Left lobe of liver (tissue), 2 donors: ENCODE data around the gene RGS7. TPM values are rescaled to one million over a fixed set of nuclear protein-coding genes. Genes with fewer than 3 reads are reported as not detected.
"Not testable (repeated sequence)": the region's sequence is repeated elsewhere in the genome, so short reads cannot be mapped to it uniquely, and the experiment has no call there.

ENCODE experiments used
- ATAC-seq: fragments of 200-7000 bp; cut with Tn5 transposase; one replicate; pipeline ENCODE4 v1.9.1; 2020; ENCODE audit warnings: mild to moderate bottlenecking, moderate library complexity
- DNase-seq: peaks from one replicate; pipeline ENCODE4 v3.0.0-alpha.2; 2020; ENCODE audit warnings: low spot score
- total RNA-seq: library from RNA; stranded (reverse); gene quantifications from one replicate; pipeline ENCODE4 v1.2.1, GENCODE V29; 2021
- donor health status: DM: no; HTN: no; CAD: no; lungs with moderate emphysema.
- donor health status: DM: no; HTN: yes; CAD: no.

The RGS7 gene
- total RNA-seq, 1 donor from 2014 or later = 0.18 TPM

- DNase-seq (no peak), ATAC-seq (no peak)
These were observed 213.1 kb downstream of the RGS7 start for GRCh38 chr1:241143765-241144442.

- ATAC-seq (no peak), DNase-seq (no peak)
These were observed 214.5 kb downstream of the RGS7 start for GRCh38 chr1:241142493-241142892.

GRCh38 chr1:241141646-241142045 is 215.4 kb downstream of the RGS7 start:
- not testable (repeated sequence) for ATAC-seq, DNase-seq

GRCh38 chr1:241140670-241141069 is 216.3 kb downstream of the RGS7 start:
- ATAC-seq (no peak), DNase-seq (no peak)

GRCh38 chr1:241139047-241139446 is 218.0 kb downstream of the RGS7 start:
- no peak for DNase-seq

GRCh38 chr1:241138248-241138647 is 218.8 kb downstream of the RGS7 start:
- DNase-seq = no peak
- no peak for ATAC-seq

More at GRCh38 chr1:241139047-241139446, 218.0 kb downstream of the RGS7 start:
- ATAC-seq = no peak

- no peak for DNase-seq
- no peak for ATAC-seq
These were observed 220.6 kb downstream of the RGS7 start for GRCh38 chr1:241136389-241136788.

GRCh38 chr1:241131636-241132194 is 225.3 kb downstream of the RGS7 start:
- ATAC-seq (no peak), DNase-seq (no peak)

GRCh38 chr1:241130881-241131280 is 226.1 kb downstream of the RGS7 start:
- ATAC-seq = no peak
- DNase-seq = no peak

GRCh38 chr1:241129207-241129960 is 227.6 kb downstream of the RGS7 start:
- DNase-seq (no peak), ATAC-seq (no peak)

- ATAC-seq = no peak
- no peak for DNase-seq
These were observed 231.7 kb downstream of the RGS7 start for GRCh38 chr1:241125286-241125685.

GRCh38 chr1:241118049-241118448 is 239.0 kb downstream of the RGS7 start:
- DNase-seq = no peak
- ATAC-seq = no peak

GRCh38 chr1:241115784-241116183 is 241.2 kb downstream of the RGS7 start:
- no peak for DNase-seq
- no peak for ATAC-seq

- ATAC-seq = no peak
- no peak for DNase-seq
These were observed 242.2 kb downstream of the RGS7 start for GRCh38 chr1:241114699-241115233.

- ATAC-seq = no peak
These were observed 243.4 kb downstream of the RGS7 start for GRCh38 chr1:241113557-241113956.

GRCh38 chr1:241109039-241109438 is 248.0 kb downstream of the RGS7 start:
- ATAC-seq = no peak
- no peak for DNase-seq

More at GRCh38 chr1:241113557-241113956, 243.4 kb downstream of the RGS7 start:
- no peak for DNase-seq

- DNase-seq (no peak), ATAC-seq (no peak)
These were observed 251.9 kb downstream of the RGS7 start for GRCh38 chr1:241105147-241105546.

- no peak for DNase-seq
These were observed 254.3 kb downstream of the RGS7 start for GRCh38 chr1:241102664-241103063.

GRCh38 chr1:241101622-241102021 is 255.4 kb downstream of the RGS7 start:
- no peak for DNase-seq
- ATAC-seq = no peak

More at GRCh38 chr1:241102664-241103063, 254.3 kb downstream of the RGS7 start:
- ATAC-seq = no peak

- ATAC-seq (no peak), DNase-seq (no peak)
These were observed 259.5 kb downstream of the RGS7 start for GRCh38 chr1:241097479-241097878.

- ATAC-seq (no peak), DNase-seq (no peak)
These were observed 260.0 kb downstream of the RGS7 start for GRCh38 chr1:241096982-241097381.

- ATAC-seq (no peak), DNase-seq (no peak)
These were observed 261.2 kb downstream of the RGS7 start for GRCh38 chr1:241095847-241096246.
